Occipital lobe (tissue), 2 donors: ENCODE data around the gene PFKFB3. TPM values are rescaled to one million over a fixed set of nuclear protein-coding genes. Genes with fewer than 3 reads are reported as not detected.
A peak's percentile ranks its signal among the peaks of the same experiment; 100 is the strongest.
"Not testable (repeated sequence)": the region's sequence is repeated elsewhere in the genome, so short reads cannot be mapped to it uniquely, and the experiment has no call there.

Source experiments
- DNase-seq: peaks from one replicate; lab custom pipeline; 2025; lab: John Stamatoyannopoulos, UW
- total RNA-seq: library from RNA; depleted of rRNA; stranded (reverse); fragments of >200 nt; gene quantifications from one replicate; pipeline ENCODE4 v1.2.3, GENCODE V29; 2014

Gene PFKFB3
- total RNA-seq, 1 donor from 2014 or later, result 21.4 TPM

- peak; percentile 16 for DNase-seq
Measured at GRCh38 chr10:6236349-6237198, 33.8 kb downstream of the PFKFB3 start.

GRCh38 chr10:6237199-6237530 lies 34.4 kb downstream of the PFKFB3 start:
- DNase-seq, result no peak

- not testable (repeated sequence) for DNase-seq
Measured at GRCh38 chr10:6238587-6239212, 36.0 kb downstream of the PFKFB3 start.

- peak; percentile 66 for DNase-seq
Measured at GRCh38 chr10:6239213-6239991, 36.7 kb downstream of the PFKFB3 start.

- no peak for DNase-seq
Measured at GRCh38 chr10:6240254-6240653, 37.5 kb downstream of the PFKFB3 start.

- no peak for DNase-seq
Measured at GRCh38 chr10:6242089-6242488, 39.4 kb downstream of the PFKFB3 start.

- DNase-seq, result no peak
Measured at GRCh38 chr10:6244510-6244909, 41.8 kb downstream of the PFKFB3 start.

GRCh38 chr10:6247041-6247712 lies 44.4 kb downstream of the PFKFB3 start:
- peak; percentile 13 for DNase-seq

GRCh38 chr10:6248908-6249307 lies 46.2 kb downstream of the PFKFB3 start:
- not testable (repeated sequence) for DNase-seq

- DNase-seq, result no peak
Measured at GRCh38 chr10:6249698-6250097, 47.0 kb downstream of the PFKFB3 start.

GRCh38 chr10:6250745-6251144 lies 48.0 kb downstream of the PFKFB3 start:
- DNase-seq, result no peak

- DNase-seq, result no peak
Measured at GRCh38 chr10:6254201-6254600, 51.5 kb downstream of the PFKFB3 start.

- DNase-seq, result no peak
Measured at GRCh38 chr10:6255548-6256061, 52.9 kb downstream of the PFKFB3 start.

GRCh38 chr10:6256439-6256838 lies 53.7 kb downstream of the PFKFB3 start:
- no peak for DNase-seq

GRCh38 chr10:6259153-6259552 lies 56.4 kb downstream of the PFKFB3 start:
- DNase-seq, result no peak

GRCh38 chr10:6260843-6261242 lies 58.1 kb downstream of the PFKFB3 start:
- DNase-seq, result no peak

- DNase-seq, result no peak
Measured at GRCh38 chr10:6267941-6268340, 65.2 kb downstream of the PFKFB3 start.

GRCh38 chr10:6269432-6269831 lies 66.7 kb downstream of the PFKFB3 start:
- no peak for DNase-seq

GRCh38 chr10:6269953-6270867 lies 67.5 kb downstream of the PFKFB3 start:
- DNase-seq, result no peak

- DNase-seq, result no peak
Measured at GRCh38 chr10:6270951-6271350, 68.2 kb downstream of the PFKFB3 start.
